H1 (cell line): ENCODE data around the gene SECISBP2. TPM values are rescaled to one million over a fixed set of nuclear protein-coding genes. Genes with fewer than 3 reads are reported as not detected.

Source experiments
- ATF2 ChIP-seq: IDR thresholded peaks from 2 replicates; pipeline ENCODE4 v1.6.1; 2012; ENCODE audit warnings: low read length, inconsistent platforms
- GTF2F1 ChIP-seq: IDR thresholded peaks from 2 replicates; pipeline ENCODE4 v1.6.1; 2012; ENCODE audit warnings: low read depth, low read length, improper control_type of control experiment, borderline replicate concordance
- KDM4A ChIP-seq: IDR thresholded peaks from one replicate; pipeline ENCODE4 v1.7.1; 2012; ENCODE audit warnings: low read depth, mild to moderate bottlenecking, moderate library complexity, low read length, inconsistent platforms; ENCODE audit not compliant: severe bottlenecking
- POLR2A ChIP-seq, 2 experiments: IDR thresholded peaks; 1 replicate in 1 of 2; 2 replicates in 1 of 2; pipeline ENCODE4 v1.6.1; 2011; ENCODE audit warnings: low read depth in 2 of 2, low read length in 2 of 2, mild to moderate bottlenecking in 2 of 2; ENCODE audit errors: control extremely low read depth in 1 of 2
- POLR2AphosphoS5 ChIP-seq: IDR thresholded peaks from 2 replicates; pipeline ENCODE4 v1.6.1; 2011; ENCODE audit warnings: low read depth, low read length
- SIX5 ChIP-seq: IDR thresholded peaks from 2 replicates; pipeline ENCODE4 v1.6.1; 2011; ENCODE audit warnings: mild to moderate bottlenecking, low read depth, low read length
- polyA plus RNA-seq, 7 experiments: library from polyadenylated mRNA; depleted of rRNA in 3 of 7; stranded (reverse) in 5 of 7; unstranded in 2 of 7; fragments of >200 nt in 5 of 7; fragments of 200-250 nt in 2 of 7; gene quantifications; 1 replicate in 5 of 7; 2 replicates in 1 of 7; 4 replicates in 1 of 7; pipeline versions ENCODE4 v1.2.1 to v1.2.3, GENCODE V29; 2011 to 2013; ENCODE audit warnings: missing spikeins in 2 of 7, mixed read lengths in 2 of 7
- total RNA-seq: library from RNA; stranded (reverse); fragmentation: NEBNext Ultra II Directional; extraction: Animal tissue kit (Norgen Biotek cat#: 25700); gene quantifications from 2 replicates; pipeline ENCODE4 v1.2.1, GENCODE V29; 2021

The SECISBP2 gene
- total and polyA plus RNA-seq, 2 of the 8 experiments (the other 6 are each of a cell fraction or from before 2014, with no cell fraction given) = 39.0 to 61.7 TPM

DNA sequence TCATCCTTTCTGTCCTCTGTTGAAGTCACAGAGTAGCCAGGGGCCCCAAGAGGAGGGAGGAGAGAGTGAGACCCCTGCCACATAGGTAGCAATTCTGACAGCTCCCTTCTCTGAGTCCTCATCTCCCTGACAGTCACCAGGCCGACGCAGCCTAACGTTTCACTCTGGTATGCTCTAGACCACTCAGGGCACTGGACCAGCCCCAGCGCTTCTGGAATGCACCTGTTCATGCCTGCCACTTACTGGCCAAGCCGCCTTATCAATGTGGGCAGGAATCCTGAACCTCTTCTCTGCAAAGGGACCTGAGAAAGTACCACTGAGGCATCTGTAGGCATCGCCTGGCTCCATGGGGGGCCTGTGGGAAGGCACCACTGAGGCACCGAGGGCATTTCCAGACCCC is 50.2 kb downstream of the SECISBP2 start (continued):
- no peak for TF ChIP-seq KDM4A
- no peak for TF ChIP-seq SIX5
- TF ChIP-seq GTF2F1 = no peak
- TF ChIP-seq POLR2A (IDR thresholded peaks at IDR 0.05; ENCODE audit: control extremely low read depth in 1 of 2, low read depth in 2 of 2, low read length in 2 of 2) = no peak
- no peak for TF ChIP-seq POLR2AphosphoS5
- no peak for TF ChIP-seq ATF2
